OCI-LY3 (cell line): Measurements from ENCODE around the gene GPR155.

ENCODE experiments used
- EZH2phosphoT487 ChIP-seq: fragments of 200-600 bp; shearing (Covaris generic); IDR thresholded peaks from 2 replicates; pipeline ENCODE4 v1.6.1; 2018; ENCODE audit warnings: antibody characterized with exemption, mixed run types, low read depth
- TF ChIP-seq, protein P1 (sequence below): fragments of 200-600, 300-600 bp; sonication (generic); IDR thresholded peaks from 2 replicates; pipeline ENCODE4 v1.5.1; 2014; ENCODE audit warnings: antibody characterized with exemption, low read length, low read depth

DNA sequence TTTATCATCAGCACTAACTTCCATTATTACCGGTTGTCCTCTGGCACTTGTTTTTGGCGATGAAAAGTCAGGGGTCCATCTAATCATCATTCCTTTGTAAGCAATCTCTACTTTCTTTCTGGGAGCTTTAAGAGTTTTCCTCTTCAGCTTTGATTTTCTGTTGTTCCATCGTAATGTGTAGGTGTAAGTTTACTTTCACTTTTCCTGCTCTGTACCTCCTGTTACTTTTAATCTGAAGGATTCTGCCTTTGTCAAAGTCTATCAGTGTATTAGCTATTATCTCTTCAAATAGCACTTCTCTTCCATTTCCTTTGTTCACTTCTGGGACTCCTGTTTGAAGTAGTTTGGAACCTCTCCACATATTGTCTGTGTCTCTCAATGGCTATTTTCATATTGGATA is 25.5 kb upstream of the GPR155 start:
- TF ChIP-seq EZH2phosphoT487, result no peak
- TF ChIP-seq, protein P1, sequence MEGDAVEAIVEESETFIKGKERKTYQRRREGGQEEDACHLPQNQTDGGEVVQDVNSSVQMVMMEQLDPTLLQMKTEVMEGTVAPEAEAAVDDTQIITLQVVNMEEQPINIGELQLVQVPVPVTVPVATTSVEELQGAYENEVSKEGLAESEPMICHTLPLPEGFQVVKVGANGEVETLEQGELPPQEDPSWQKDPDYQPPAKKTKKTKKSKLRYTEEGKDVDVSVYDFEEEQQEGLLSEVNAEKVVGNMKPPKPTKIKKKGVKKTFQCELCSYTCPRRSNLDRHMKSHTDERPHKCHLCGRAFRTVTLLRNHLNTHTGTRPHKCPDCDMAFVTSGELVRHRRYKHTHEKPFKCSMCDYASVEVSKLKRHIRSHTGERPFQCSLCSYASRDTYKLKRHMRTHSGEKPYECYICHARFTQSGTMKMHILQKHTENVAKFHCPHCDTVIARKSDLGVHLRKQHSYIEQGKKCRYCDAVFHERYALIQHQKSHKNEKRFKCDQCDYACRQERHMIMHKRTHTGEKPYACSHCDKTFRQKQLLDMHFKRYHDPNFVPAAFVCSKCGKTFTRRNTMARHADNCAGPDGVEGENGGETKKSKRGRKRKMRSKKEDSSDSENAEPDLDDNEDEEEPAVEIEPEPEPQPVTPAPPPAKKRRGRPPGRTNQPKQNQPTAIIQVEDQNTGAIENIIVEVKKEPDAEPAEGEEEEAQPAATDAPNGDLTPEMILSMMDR, result no peak
